Esophagus (tissue), 2 donors: ENCODE results near the gene ZSCAN1. TPM values are rescaled to one million over a fixed set of nuclear protein-coding genes. Genes with fewer than 3 reads are reported as not detected.

ENCODE experiments used
- H3K27ac ChIP-seq, 2 donors: one replicate each; pipeline ENCODE4 v1.5.1; 2013; ENCODE audit warnings: low read depth in 2 of 2, mild to moderate bottlenecking in 2 of 2, inconsistent platforms in 1 of 2, low read length in 1 of 2, moderate library complexity in 1 of 2
- H3K27me3 ChIP-seq, 2 donors: one replicate each; pipeline ENCODE4 v1.6.1; 2013; ENCODE audit warnings: low read length in 2 of 2, control low read depth in 1 of 2, mild to moderate bottlenecking in 1 of 2; ENCODE audit not compliant: insufficient read depth in 2 of 2, control insufficient read depth in 1 of 2
- H3K36me3 ChIP-seq, 2 donors: one replicate each; pipeline ENCODE4 v1.6.1; 2013; ENCODE audit warnings: low read length in 1 of 2; ENCODE audit not compliant: control insufficient read depth in 2 of 2, insufficient read depth in 2 of 2
- H3K4me1 ChIP-seq, 2 donors: one replicate each; pipeline ENCODE4 v1.6.1; 2013; ENCODE audit warnings: low read length in 1 of 2; ENCODE audit not compliant: control insufficient read depth in 2 of 2, insufficient read depth in 2 of 2
- H3K4me3 ChIP-seq, 2 donors: one replicate each; pipeline ENCODE4 v1.5.1; 2013; ENCODE audit warnings: low read length in 2 of 2, mild to moderate bottlenecking in 2 of 2, low read depth in 1 of 2, moderate library complexity in 1 of 2
- H3K9me3 ChIP-seq, 2 donors: one replicate each; pipeline ENCODE4 v1.6.1; 2013; ENCODE audit warnings: mild to moderate bottlenecking in 2 of 2, low read depth in 1 of 2, low read length in 1 of 2, moderate library complexity in 1 of 2; ENCODE audit not compliant: control insufficient read depth in 2 of 2, insufficient read depth in 1 of 2
- WGBS, 2 donors: extraction: QIAGEN DNeasy Blood & Tissue Kit; methylation state at CpG; one replicate each; pipeline ENCODE4 v1.1.7; 2013; 5-methylcytosine and 5-hydroxymethylcytosine counted together
- polyA plus RNA-seq, 2 donors: library from polyadenylated mRNA; stranded (reverse); fragments of 200-250 nt; gene quantifications; one replicate each; pipeline ENCODE4 v1.2.3, GENCODE V29; 2013
- donor health status: healthy with polysubstance abuse.
- donor health status: Bipolar disorder and iron deficiency.

ZSCAN1 gene
- polyA plus RNA-seq, 2 donors: 0.05 TPM; not detected in 1

DNA sequence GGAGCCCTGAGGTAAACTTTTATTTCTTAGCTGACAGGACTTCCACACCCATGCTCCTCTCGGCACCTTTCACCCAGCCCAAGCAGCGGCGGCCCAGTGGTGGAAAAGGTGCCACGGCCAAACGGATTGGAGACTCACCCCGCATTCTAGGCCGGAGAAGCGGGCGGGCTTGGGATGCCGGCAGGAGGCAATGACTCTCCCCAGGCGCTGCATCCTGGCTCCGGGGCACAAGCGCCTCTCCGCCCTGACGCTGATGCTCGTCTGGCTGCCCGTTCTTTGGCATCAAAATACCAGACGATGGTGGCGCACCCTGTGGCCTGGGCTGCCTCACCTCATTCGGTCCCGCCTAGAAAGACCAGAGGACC, 24.5 kb upstream of the ZSCAN1 start:
- Histone ChIP-seq H3K4me1 (peaks cover 2 to 8% of the 10 kb centered on the region in 2 donors), H3K9me3 (peaks cover 34 to 47% of the 10 kb centered on the region in 2 donors), H3K27me3 (no peaks in the 10 kb centered on the region), H3K27ac (peak overlapping the region; percentile 47 to 85), H3K4me3 (peak overlapping the region in 1 of 2 donors; percentile 29), H3K36me3 (peaks cover 0 to 4% of the 10 kb centered on the region in 2 donors)
- WGBS, 2 donors: 3 to 4% methylated on average over 21 of the region's 21 CpGs

DNA sequence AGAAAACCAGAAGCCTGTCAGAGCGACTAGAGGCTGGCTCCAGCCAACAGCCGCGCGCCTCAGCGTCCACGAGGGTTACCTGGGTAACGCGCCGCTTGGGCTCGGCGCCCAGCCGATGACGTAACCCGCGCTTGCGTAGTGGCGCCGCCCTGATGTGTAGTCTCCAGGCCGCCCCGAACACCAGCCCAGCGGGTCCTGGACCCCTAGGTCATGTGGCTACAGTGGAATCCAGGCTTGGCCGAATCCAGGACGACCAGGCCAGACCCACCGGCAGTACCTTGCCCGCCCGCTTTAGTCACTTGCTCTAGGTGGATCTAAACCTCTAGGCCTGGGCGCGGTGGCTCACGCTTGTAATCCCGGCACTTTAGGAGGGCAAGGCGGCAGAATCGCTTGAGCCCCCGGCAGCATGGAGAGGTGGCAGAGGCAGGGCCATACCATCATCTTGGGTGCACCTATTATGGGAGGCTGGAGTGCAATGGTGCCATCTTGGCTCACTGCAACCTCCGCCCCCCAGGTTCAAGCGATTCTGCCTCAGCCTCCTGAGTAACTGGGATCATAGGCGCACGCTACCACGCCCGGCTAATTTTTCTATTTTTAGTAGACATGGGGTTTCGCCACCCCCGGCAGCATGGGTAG, 24.0 kb upstream of the ZSCAN1 start:
- H3K27me3 ChIP-seq: no peaks in the 10 kb centered on the region
- peaks cover 32 to 46% of the 10 kb centered on the region in 2 donors for H3K9me3 ChIP-seq
- peaks cover 2 to 8% of the 10 kb centered on the region in 2 donors for H3K4me1 ChIP-seq
- peak overlapping the region; percentile 27 to 29 for H3K4me3 ChIP-seq
- 11 to 12% methylated on average over 41 of the region's 41 CpGs for WGBS, 2 donors
- peaks cover 0 to 2% of the 10 kb centered on the region in 2 donors for H3K36me3 ChIP-seq
- H3K27ac ChIP-seq: peak overlapping the region in 1 of 2 donors; percentile 85

DNA sequence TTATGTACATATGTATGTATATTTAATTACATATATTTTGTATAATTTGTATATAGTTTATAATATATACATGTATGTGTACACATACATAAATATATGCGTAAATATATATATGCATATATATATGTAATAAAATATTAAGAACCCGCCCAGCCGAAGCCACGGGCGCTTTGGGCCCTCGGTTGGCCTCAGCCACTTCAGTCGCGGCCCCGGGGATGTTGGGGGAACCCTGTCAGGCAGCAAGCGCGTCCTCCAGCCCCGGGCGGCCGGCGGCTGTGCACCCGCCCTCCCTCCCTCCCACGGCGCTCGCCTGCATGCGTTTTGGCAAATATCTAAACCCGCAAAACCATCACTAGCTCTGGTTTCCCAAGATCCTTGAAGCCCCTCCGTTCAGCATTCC, 23.3 kb upstream of the ZSCAN1 start:
- 73 to 78% methylated on average over 22 of the region's 22 CpGs for WGBS, 2 donors
- Histone ChIP-seq H3K27ac (no peak overlapping the region), H3K4me1 (peaks cover 2 to 8% of the 10 kb centered on the region in 2 donors), H3K27me3 (no peaks in the 10 kb centered on the region), H3K9me3 (peaks cover 32 to 45% of the 10 kb centered on the region in 2 donors), H3K36me3 (peaks cover 0 to 2% of the 10 kb centered on the region in 2 donors), H3K4me3 (no peak overlapping the region)

DNA sequence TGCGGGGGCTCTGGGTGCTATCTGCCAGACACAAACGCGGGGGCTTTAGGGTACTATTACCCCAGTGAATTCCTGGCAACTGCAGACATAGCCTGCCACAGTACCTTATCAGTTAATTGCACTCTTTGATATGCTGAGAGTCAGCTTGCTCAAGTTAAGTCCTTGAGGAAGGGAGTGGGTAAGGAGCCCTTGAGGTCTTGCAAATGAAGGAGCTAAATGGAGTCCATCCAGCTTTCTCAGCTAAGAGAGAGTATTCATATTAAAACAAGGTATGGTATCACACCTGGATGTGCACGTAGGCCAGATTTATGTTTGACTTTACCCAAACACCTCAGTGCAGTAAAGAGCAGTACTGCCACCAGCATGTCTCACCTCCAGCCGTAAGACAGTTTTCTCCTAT, 19.7 kb upstream of the ZSCAN1 start:
- Histone ChIP-seq H3K36me3 (no peaks in the 10 kb centered on the region), H3K4me1 (peaks cover 2 to 8% of the 10 kb centered on the region in 2 donors), H3K9me3 (peaks cover 25 to 36% of the 10 kb centered on the region in 2 donors), H3K27ac (no peak overlapping the region), H3K27me3 (no peaks in the 10 kb centered on the region), H3K4me3 (no peak overlapping the region)
- WGBS, 2 donors: 44 to 51% methylated on average over 5 of the region's 5 CpGs

DNA sequence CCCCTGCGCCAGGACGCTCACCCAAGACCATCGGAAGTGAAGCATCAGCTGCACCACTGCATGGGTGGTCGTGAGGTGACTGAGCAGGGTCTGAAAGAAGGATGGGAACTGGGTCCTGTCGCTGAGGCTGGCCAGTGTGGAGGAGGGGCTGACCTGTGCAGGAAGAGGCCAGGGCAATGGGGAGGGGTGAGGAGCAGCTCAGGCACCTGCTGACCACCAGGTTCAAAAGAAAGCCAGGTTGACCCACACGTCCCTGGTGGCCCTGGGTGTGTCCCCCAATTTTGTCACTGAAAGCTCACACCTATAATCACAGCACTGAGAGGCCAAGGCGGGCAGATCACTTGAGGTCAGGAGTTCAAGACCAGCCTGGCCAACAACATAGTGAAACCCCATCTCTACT, 13.7 kb upstream of the ZSCAN1 start:
- H3K4me1 ChIP-seq: no peaks in the 10 kb centered on the region
- H3K27ac ChIP-seq: no peak overlapping the region
- no peaks in the 10 kb centered on the region for H3K27me3 ChIP-seq
- peaks cover 9 to 26% of the 10 kb centered on the region in 2 donors for H3K9me3 ChIP-seq
- no peak overlapping the region for H3K4me3 ChIP-seq
- 67 to 71% methylated on average over 7 of the region's 7 CpGs for WGBS, 2 donors
- H3K36me3 ChIP-seq: no peaks in the 10 kb centered on the region

DNA sequence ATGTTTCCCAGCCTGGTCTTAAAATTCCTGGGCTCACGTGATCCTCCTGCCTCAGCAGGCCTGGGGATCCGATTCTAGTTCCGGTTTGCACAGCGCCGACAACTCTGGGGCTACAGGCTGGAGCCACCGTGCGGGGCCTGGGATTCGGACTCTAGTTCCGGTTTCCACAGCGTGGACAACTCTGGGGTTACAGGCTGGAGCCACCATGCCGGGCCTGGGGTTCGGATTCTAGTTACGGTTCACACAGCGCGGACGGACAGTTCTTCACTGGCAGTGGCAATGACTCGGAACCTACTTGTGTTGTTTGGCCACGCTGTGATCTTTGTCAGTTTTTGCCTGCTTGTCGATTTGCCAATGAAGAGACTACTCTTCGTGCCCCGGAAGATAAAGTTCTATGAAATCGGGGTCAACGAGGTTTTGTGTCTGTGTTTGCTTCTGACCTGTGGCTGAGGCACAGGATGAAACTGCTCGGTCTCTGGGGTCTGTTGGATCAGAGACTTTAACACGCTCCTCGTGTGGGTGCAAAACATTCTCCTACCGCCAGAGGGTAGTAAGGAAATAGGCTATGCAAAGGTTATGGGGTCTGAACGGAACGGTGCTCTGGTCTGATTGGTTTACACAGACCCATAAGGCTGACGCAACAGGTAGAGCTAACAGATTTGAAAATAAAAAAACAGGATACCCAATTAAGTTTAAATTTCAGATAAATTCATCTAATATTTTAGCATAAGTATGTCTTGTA, 12.1 kb upstream of the ZSCAN1 start:
- WGBS, 2 donors: 56% methylated on average over 30 of the region's 30 CpGs
- no peaks in the 10 kb centered on the region for H3K4me1 ChIP-seq
- H3K36me3 ChIP-seq: no peaks in the 10 kb centered on the region
- H3K9me3 ChIP-seq: peaks cover 5 to 28% of the 10 kb centered on the region in 2 donors
- H3K4me3 ChIP-seq: no peak overlapping the region
- no peaks in the 10 kb centered on the region for H3K27me3 ChIP-seq
- no peak overlapping the region for H3K27ac ChIP-seq

DNA sequence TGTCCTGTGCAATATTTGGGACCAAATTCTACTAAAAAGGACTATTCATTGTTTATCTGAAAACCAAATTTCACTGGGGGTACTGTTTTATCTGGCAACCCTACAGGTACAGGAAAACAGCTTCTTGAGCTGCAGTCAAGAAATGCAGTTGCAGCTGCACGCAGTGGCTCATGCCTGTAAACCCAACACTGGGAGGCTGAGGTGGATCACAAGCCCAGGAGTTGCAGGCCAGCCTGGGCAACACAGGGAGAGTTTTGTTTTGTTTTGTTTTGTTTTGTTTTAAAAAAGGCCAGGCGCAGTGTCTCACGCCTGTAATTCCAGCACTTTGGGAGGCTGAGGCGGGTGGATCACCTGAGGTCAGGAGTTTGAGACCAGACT, 11.6 kb upstream of the ZSCAN1 start:
- H3K4me3 ChIP-seq: no peak overlapping the region
- peaks cover 5 to 28% of the 10 kb centered on the region in 2 donors for H3K9me3 ChIP-seq
- no peaks in the 10 kb centered on the region for H3K36me3 ChIP-seq
- no peaks in the 10 kb centered on the region for H3K27me3 ChIP-seq
- WGBS, 2 donors: 66 to 70% methylated on average over 4 of the region's 4 CpGs
- no peaks in the 10 kb centered on the region for H3K4me1 ChIP-seq
- no peak overlapping the region for H3K27ac ChIP-seq

DNA sequence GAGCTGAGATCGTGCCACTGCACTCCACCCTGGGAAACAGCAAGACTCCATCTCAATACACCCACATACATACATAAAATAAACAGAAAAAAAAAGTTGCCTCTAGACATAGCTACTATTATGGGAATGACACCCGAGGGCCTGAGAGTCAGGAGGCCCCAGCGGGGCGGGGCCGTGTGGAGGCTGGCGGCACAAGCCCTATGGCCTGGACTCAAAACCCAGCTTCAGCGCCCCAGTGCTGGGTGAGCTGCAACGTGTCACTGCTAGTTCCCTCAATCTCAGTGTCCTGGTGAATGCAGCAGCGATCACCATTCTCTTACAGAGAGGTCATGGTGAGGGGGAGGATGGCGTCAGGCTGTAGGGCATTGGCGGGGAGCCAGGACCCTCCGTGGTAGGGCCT, 9.2 kb upstream of the ZSCAN1 start:
- Histone ChIP-seq H3K4me1 (no peaks in the 10 kb centered on the region), H3K27me3 (no peaks in the 10 kb centered on the region), H3K9me3 (peaks cover 5 to 27% of the 10 kb centered on the region in 2 donors), H3K27ac (no peak overlapping the region), H3K4me3 (no peak overlapping the region), H3K36me3 (no peaks in the 10 kb centered on the region)
- 91% methylated on average over 12 of the region's 12 CpGs for WGBS, 2 donors

DNA sequence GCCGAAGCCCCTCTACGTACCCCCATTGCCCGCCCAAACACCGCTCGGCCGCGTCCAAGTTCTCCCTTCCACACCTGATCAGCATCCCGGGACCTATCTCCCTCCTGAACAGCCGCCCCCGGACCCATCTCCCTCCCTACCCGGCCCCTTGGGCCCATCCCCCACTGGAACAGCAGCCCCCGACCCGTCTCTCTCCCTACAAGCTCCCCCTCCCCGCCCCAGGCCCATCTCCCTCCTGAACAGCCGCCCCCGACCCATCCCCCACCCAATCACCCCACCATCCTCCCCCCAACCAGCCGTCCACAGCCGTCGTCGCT, 610 bp downstream of the ZSCAN1 start:
- Histone ChIP-seq H3K4me3 (peak overlapping the region in 1 of 2 donors; percentile 45), H3K36me3 (no peaks in the 10 kb centered on the region), H3K27me3 (no peaks in the 10 kb centered on the region), H3K4me1 (peaks cover 0 to 3% of the 10 kb centered on the region in 2 donors), H3K9me3 (peaks cover 14 to 31% of the 10 kb centered on the region in 2 donors), H3K27ac (no peak overlapping the region)
- WGBS, 2 donors: 6 to 11% methylated on average over 12 to 20 of the region's 20 CpGs

DNA sequence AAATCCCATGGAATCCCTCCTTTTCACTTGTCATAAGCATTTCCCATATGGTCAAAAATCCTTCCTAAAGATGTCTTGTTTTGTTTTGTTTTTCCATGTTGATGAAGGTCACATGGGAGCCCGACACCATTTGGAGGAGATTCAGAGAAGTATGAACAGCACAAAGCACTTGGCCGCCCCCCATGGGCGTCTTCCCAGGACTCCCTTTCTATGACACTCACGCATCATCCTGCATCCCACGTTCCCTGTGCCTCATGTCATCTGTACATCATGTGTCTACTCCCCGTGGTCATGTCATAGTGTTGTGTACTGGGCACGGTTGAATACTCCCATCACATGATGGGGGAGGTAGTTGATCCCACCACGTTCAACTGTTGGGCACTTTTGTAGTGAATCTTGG, 2.0 kb downstream of the ZSCAN1 start:
- H3K4me1 ChIP-seq: peaks cover 0 to 3% of the 10 kb centered on the region in 2 donors
- no peak overlapping the region for H3K27ac ChIP-seq
- H3K9me3 ChIP-seq: peaks cover 22 to 42% of the 10 kb centered on the region in 2 donors
- no peak overlapping the region for H3K4me3 ChIP-seq
- H3K27me3 ChIP-seq: no peaks in the 10 kb centered on the region
- no peaks in the 10 kb centered on the region for H3K36me3 ChIP-seq
- WGBS, 2 donors: 68 to 69% methylated on average over 8 of the region's 8 CpGs
